Nephron (organoid): ENCODE data around the gene PARD3.

Source experiments
- H3K27ac Mint-ChIP-seq, 3 experiments: 2 replicates each; pipeline ENCODE4 v1.8.0; 2020; ENCODE audit warnings: mixed read lengths in 3 of 3, mild to moderate bottlenecking in 2 of 3, moderate library complexity in 1 of 3
- H3K27me3 Mint-ChIP-seq: 2 replicates; pipeline ENCODE4 v1.8.0; 2021; ENCODE audit warnings: low read depth, mild to moderate bottlenecking, moderate library complexity, mixed read lengths
- H3K36me3 Mint-ChIP-seq: 2 replicates; pipeline ENCODE4 v1.8.0; 2020; ENCODE audit warnings: low read depth, mixed read lengths
- H3K4me1 Mint-ChIP-seq: 2 replicates; pipeline ENCODE4 v1.8.0; 2020; ENCODE audit warnings: mixed read lengths
- H3K4me3 Mint-ChIP-seq, 3 experiments: 2 replicates each; pipeline ENCODE4 v1.8.0; 2020; ENCODE audit warnings: mild to moderate bottlenecking in 3 of 3, mixed read lengths in 3 of 3, moderate library complexity in 2 of 3
- H3K9me3 Mint-ChIP-seq: 2 replicates; pipeline ENCODE4 v1.8.0; 2020; ENCODE audit warnings: mixed read lengths
- TF ChIP-seq, protein P1 (sequence below), 3 experiments: fragments of 200-600 bp; sonication (generic); IDR thresholded peaks; one replicate each; pipeline ENCODE4 v1.5.0; 2021; ENCODE audit warnings: antibody characterized with exemption in 3 of 3; ENCODE audit not compliant: unreplicated experiment in 3 of 3

The PARD3 gene

DNA sequence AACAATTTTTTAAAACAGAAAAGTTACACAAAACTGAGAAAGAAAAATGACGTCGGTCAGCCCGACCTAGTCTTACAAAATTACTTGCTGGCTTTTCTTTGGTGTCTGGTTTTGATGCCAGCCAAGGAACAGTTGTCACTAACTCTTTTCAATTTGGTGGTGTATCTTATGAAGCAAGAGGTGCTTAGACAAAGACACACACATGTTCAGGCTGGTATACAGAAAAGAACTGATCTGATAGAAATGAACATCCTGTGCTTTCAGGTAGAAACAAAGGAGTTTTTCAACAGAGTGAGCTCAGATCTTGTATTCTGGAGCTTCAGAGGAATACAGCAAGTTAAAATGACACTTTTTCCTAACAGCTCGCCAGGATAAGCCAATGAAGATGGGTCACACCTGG lies 43.6 kb downstream of the PARD3 start:
- no peak overlapping the region for H3K27ac Mint-ChIP-seq

DNA sequence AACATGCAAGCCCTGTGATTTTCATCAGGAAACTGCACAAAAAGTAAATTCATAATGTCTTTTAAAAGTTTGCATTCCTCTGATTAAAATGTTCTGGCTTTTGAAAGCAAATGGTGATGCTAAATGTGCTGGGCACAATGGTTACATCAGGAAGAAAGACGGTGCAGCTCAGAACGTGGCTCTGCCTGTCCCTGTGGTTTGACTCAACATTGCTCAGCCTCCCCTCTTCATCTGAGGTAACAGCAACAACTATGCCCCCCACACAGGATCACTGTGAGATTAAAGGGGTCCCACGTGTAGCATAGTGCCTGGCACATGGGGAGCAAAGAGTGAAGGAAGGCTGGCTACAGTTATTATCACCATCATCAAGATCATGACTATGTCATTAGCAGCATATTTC lies 44.0 kb downstream of the PARD3 start:
- peaks cover 81% of the 10 kb centered on the region for H3K4me1 Mint-ChIP-seq
- H3K27me3 Mint-ChIP-seq, result no peaks in the 10 kb centered on the region
- TF ChIP-seq, protein P1, sequence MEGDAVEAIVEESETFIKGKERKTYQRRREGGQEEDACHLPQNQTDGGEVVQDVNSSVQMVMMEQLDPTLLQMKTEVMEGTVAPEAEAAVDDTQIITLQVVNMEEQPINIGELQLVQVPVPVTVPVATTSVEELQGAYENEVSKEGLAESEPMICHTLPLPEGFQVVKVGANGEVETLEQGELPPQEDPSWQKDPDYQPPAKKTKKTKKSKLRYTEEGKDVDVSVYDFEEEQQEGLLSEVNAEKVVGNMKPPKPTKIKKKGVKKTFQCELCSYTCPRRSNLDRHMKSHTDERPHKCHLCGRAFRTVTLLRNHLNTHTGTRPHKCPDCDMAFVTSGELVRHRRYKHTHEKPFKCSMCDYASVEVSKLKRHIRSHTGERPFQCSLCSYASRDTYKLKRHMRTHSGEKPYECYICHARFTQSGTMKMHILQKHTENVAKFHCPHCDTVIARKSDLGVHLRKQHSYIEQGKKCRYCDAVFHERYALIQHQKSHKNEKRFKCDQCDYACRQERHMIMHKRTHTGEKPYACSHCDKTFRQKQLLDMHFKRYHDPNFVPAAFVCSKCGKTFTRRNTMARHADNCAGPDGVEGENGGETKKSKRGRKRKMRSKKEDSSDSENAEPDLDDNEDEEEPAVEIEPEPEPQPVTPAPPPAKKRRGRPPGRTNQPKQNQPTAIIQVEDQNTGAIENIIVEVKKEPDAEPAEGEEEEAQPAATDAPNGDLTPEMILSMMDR (IDR thresholded peaks at IDR 0.05; ENCODE audit: unreplicated experiment in 3 of 3), result no peak
- no peaks in the 10 kb centered on the region for H3K9me3 Mint-ChIP-seq
- H3K27ac Mint-ChIP-seq, result peak overlapping the region in 1 of 3 experiments; percentile 45
- peaks cover 14% of the 10 kb centered on the region for H3K36me3 Mint-ChIP-seq
- H3K4me3 Mint-ChIP-seq, result no peak overlapping the region

More for the DNA sequence above, 43.6 kb downstream of the PARD3 start:
- no peak overlapping the region for H3K4me3 Mint-ChIP-seq
- TF ChIP-seq, protein P1 (IDR thresholded peaks at IDR 0.05; ENCODE audit: unreplicated experiment in 3 of 3), result no peak
- peaks cover 81% of the 10 kb centered on the region for H3K4me1 Mint-ChIP-seq
- no peaks in the 10 kb centered on the region for H3K9me3 Mint-ChIP-seq
- H3K27me3 Mint-ChIP-seq, result no peaks in the 10 kb centered on the region
- peaks cover 17% of the 10 kb centered on the region for H3K36me3 Mint-ChIP-seq

DNA sequence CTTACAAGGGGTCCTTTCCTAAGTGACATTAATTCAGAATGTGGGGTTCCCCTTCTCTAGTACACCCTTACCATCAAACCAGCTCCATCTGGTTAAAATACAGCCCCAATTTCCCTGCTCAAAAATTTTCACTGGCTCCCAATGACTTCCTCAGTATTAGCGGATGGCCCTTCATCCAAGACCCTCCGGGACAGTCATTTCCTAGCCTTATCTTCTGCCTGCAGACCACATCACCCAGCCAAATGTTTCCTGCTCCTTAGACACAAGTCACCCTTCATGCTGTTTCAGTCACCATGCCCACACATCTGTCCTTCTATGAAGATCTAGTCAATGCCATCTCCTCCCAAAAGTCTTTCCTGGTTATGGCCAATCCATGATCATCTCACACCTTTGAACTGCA lies 45.2 kb downstream of the PARD3 start:
- Mint-ChIP-seq H3K4me3 (peak overlapping the region in 1 of 3 experiments; percentile 4), H3K27me3 (no peaks in the 10 kb centered on the region), H3K36me3 (peaks cover 14% of the 10 kb centered on the region), H3K4me1 (peaks cover 81% of the 10 kb centered on the region), H3K27ac (peak overlapping the region; percentile 3 to 62 (median 16)), H3K9me3 (no peaks in the 10 kb centered on the region)
- TF ChIP-seq, protein P1 (IDR thresholded peaks at IDR 0.05; ENCODE audit: unreplicated experiment in 3 of 3), result no peak

DNA sequence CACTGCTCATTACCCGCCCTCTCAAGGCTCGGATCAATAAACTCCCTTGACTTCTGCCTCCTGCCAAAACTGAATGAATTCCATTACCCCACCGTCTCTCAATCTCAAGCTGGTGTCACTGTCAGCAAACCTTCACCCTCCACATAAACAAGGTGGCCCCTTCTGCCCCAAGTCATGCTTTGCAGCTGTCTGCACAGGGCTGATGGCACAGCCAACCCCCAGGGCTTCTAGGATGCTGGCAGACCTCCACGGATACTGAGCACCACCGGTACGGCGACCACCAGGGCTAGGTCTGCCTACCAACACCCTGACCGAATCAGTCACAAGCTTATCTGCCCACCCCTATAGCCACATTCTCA lies 46.1 kb downstream of the PARD3 start:
- TF ChIP-seq, protein P1 (IDR thresholded peaks at IDR 0.05; ENCODE audit: unreplicated experiment in 3 of 3), result no peak
- no peaks in the 10 kb centered on the region for H3K9me3 Mint-ChIP-seq
- H3K27ac Mint-ChIP-seq, result peak overlapping the region in 2 of 3 experiments; percentile 41 to 62
- H3K36me3 Mint-ChIP-seq, result peaks cover 14% of the 10 kb centered on the region
- H3K4me1 Mint-ChIP-seq, result peaks cover 81% of the 10 kb centered on the region
- no peaks in the 10 kb centered on the region for H3K27me3 Mint-ChIP-seq
- peak overlapping the region in 1 of 3 experiments; percentile 34 for H3K4me3 Mint-ChIP-seq

DNA sequence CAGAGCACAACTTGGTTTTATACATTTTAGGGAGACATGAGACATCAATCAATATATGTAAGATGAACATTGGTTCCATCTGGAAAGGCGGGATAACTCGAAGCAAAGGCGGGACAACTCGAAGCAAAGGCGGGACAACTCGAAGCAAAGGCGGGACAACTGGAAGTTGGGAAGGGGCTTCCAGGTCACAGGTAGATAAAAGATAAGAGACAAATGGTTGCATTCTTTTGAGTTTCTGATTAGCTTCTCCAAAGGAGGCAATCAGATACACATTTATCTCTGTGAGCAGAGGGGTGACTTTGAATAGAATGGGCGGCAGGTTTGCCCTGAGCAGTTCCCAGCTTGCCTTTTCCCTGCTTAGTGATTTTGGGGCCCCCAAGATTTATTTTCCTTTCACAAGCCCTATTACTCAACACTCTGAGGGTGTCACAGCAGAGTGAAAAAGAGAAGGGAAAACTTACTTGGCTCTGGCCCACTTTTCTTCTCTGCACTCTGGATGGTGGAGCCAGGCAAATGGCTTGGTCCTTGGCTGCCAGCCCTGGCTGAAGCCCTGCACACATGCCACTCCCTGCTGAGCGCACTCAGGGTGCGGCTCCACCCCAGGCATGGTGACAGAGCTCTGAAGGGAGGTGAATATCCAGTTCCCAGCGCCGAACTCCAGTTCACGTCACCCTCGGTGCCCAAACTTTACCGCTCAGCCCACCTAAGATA lies 46.7 kb downstream of the PARD3 start:
- Mint-ChIP-seq H3K4me3 (no peak overlapping the region), H3K4me1 (peaks cover 79% of the 10 kb centered on the region), H3K27ac (peak overlapping the region in 2 of 3 experiments; percentile 41 to 62), H3K9me3 (no peaks in the 10 kb centered on the region), H3K36me3 (peaks cover 14% of the 10 kb centered on the region), H3K27me3 (no peaks in the 10 kb centered on the region)
- TF ChIP-seq, protein P1 (IDR thresholded peaks at IDR 0.05; ENCODE audit: unreplicated experiment in 3 of 3), result no peak
